ENCODE measurements around the gene ZNF467. TPM values are rescaled to one million over a fixed set of nuclear protein-coding genes. Genes with fewer than 3 reads are reported as not detected.

ZNF467 gene
- total RNA-seq, 1 experiment from 2014 or later: 18.1 TPM

- no peaks in the 10 kb centered on the region for H3K27me3 ChIP-seq (ENCODE audit: control insufficient read depth, insufficient read depth, low read length)
- ATAC-seq: no peak
- POLR2A ChIA-PET: no interaction called here
- TF ChIP-seq POLR2AphosphoS5 (IDR thresholded peaks at IDR 0.05; ENCODE audit: low read depth, low read length): no peak
- no peak for TF ChIP-seq TCF7L2 (IDR thresholded peaks at IDR 0.05; ENCODE audit: low read depth, low read length)
- no peak for TF ChIP-seq SIN3A (IDR thresholded peaks at IDR 0.05; ENCODE audit: borderline replicate concordance, insufficient read depth, low read depth, low read length)
- no peak for TF ChIP-seq CTCF (IDR thresholded peaks at IDR 0.05)
- TF ChIP-seq REST (IDR thresholded peaks at IDR 0.05; ENCODE audit: insufficient read depth in 1 of 2, low read depth in 2 of 2, low read length in 1 of 2): no peak
- no peaks in the 10 kb centered on the region for H3K36me3 ChIP-seq (ENCODE audit: control insufficient read depth, insufficient read depth, low read length)
- DNase-seq (ENCODE audit: low read depth, low spot score): no peak
- no peaks in the 10 kb centered on the region for H3K4me1 ChIP-seq (ENCODE audit: control insufficient read depth, insufficient read depth, low read length)
- no peak overlapping the region for H3K27ac ChIP-seq (ENCODE audit: low read length)
- intact Hi-C loops (cut with micrococcal nuclease; ENCODE audit: unreplicated experiment) (no loop called here), in situ Hi-C loops (cut with HindIII; ENCODE audit: low pct_unique_long_range_greater_than_20kb, low sequenced_read_pairs) (no loop called here)
- BruUV-seq (replicated peaks): no TSS peak
- no peaks in the 10 kb centered on the region for H3K9me3 ChIP-seq (ENCODE audit: control insufficient read depth, insufficient read depth, low read depth, low read length)
- CTCF ChIA-PET: no interaction called here
- no peak overlapping the region for H3K4me3 ChIP-seq (ENCODE audit: low read depth in 2 of 2, low read length in 2 of 2)
Observed at GRCh38 chr7:149734791-149735075, 38.7 kb downstream of the ZNF467 start.

- Histone ChIP-seq H3K36me3 (ENCODE audit: control insufficient read depth, insufficient read depth, low read length) (no peaks in the 10 kb centered on the region), H3K4me3 (ENCODE audit: low read depth in 2 of 2, low read length in 2 of 2) (no peak overlapping the region), H3K4me1 (ENCODE audit: control insufficient read depth, insufficient read depth, low read length) (no peaks in the 10 kb centered on the region), H3K9me3 (ENCODE audit: control insufficient read depth, insufficient read depth, low read depth, low read length) (no peaks in the 10 kb centered on the region), H3K27ac (ENCODE audit: low read length) (no peak overlapping the region), H3K27me3 (ENCODE audit: control insufficient read depth, insufficient read depth, low read length) (no peaks in the 10 kb centered on the region)
- CTCF ChIA-PET: no interaction called here
- in situ Hi-C loops (cut with HindIII; ENCODE audit: low pct_unique_long_range_greater_than_20kb, low sequenced_read_pairs): no loop called here
- no TSS peak for BruUV-seq (replicated peaks)
- TF ChIP-seq SIN3A (IDR thresholded peaks at IDR 0.05; ENCODE audit: borderline replicate concordance, insufficient read depth, low read depth, low read length): no peak
- no peak for TF ChIP-seq POLR2AphosphoS5 (IDR thresholded peaks at IDR 0.05; ENCODE audit: low read depth, low read length)
- TF ChIP-seq CTCF (IDR thresholded peaks at IDR 0.05): no peak
- TF ChIP-seq REST (IDR thresholded peaks at IDR 0.05; ENCODE audit: insufficient read depth in 1 of 2, low read depth in 2 of 2, low read length in 1 of 2): no peak
- no peak for TF ChIP-seq TCF7L2 (IDR thresholded peaks at IDR 0.05; ENCODE audit: low read depth, low read length)
- intact Hi-C loops (cut with micrococcal nuclease; ENCODE audit: unreplicated experiment): no loop called here
- POLR2A ChIA-PET: no interaction called here
- ATAC-seq: no peak
- no peak for DNase-seq (ENCODE audit: low read depth, low spot score)
Observed at GRCh38 chr7:149733924-149734790, 39.2 kb downstream of the ZNF467 start.

All from Panc1 (cell line).